Subcutaneous abdominal adipose tissue (tissue), 5 donors: Measurements from ENCODE around the gene MED27.
"Not testable (repeated sequence)": the region's sequence is repeated elsewhere in the genome, so short reads cannot be mapped to it uniquely, and the experiment has no call there.

Experiments
- H3K27ac ChIP-seq: one replicate; pipeline ENCODE4 v1.7.0; 2013; ENCODE audit warnings: low read depth, mild to moderate bottlenecking, inconsistent platforms, low read length, moderate library complexity
- H3K27me3 ChIP-seq, 5 donors: one replicate each; pipeline ENCODE4 v1.7.0; 2013; ENCODE audit warnings: low read length in 5 of 5, inconsistent platforms in 1 of 5; ENCODE audit not compliant: control insufficient read depth in 5 of 5, insufficient read depth in 4 of 5
- H3K36me3 ChIP-seq, 5 donors: one replicate each; pipeline ENCODE4 v1.7.0; 2013; ENCODE audit warnings: low read length in 5 of 5; ENCODE audit not compliant: control insufficient read depth in 5 of 5, insufficient read depth in 5 of 5
- H3K4me1 ChIP-seq, 5 donors: one replicate each; pipeline ENCODE4 v1.7.0; 2013; ENCODE audit warnings: low read length in 5 of 5, mild to moderate bottlenecking in 3 of 5, moderate library complexity in 1 of 5; ENCODE audit not compliant: control insufficient read depth in 5 of 5, insufficient read depth in 5 of 5
- H3K4me3 ChIP-seq, 5 donors: one replicate each; pipeline ENCODE4 v1.7.0; 2013; ENCODE audit warnings: low read length in 5 of 5, low read depth in 1 of 5
- H3K9ac ChIP-seq, 5 donors: one replicate each; pipeline ENCODE4 v1.7.0; 2013; ENCODE audit warnings: low read length in 5 of 5, mild to moderate bottlenecking in 4 of 5, moderate library complexity in 3 of 5
- H3K9me3 ChIP-seq, 5 donors: one replicate each; pipeline ENCODE4 v1.7.0; 2013; ENCODE audit warnings: low read length in 5 of 5; ENCODE audit not compliant: control insufficient read depth in 5 of 5
- donor health status: healthy.
- donor health status: healthy.
- donor health status: healthy.
- donor health status: healthy.
- donor health status: healthy.

MED27 gene

DNA sequence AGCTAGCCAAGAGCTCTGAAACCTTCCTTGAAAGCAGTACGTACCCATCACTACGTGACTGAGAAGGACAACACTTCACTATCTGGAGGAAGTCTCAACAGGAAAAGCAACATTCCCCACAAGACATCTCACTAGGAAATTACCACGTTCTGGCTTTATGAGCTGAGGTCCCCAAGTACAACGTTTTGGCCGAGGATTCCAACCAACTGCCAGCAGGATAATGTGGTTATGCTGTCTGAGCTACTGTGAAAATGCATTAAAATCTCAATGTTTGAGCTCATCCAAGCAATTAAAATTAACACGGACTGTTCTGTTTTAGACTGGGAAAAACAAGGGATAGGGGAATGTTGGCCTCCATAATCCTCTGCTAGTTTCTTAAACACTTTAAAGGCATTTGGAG lies 16.4 kb downstream of the MED27 start:
- no peak overlapping the region for H3K27ac ChIP-seq
- no peaks in the 10 kb centered on the region for H3K4me1 ChIP-seq
- no peak overlapping the region for H3K4me3 ChIP-seq
- H3K9me3 ChIP-seq = peaks cover 0 to 2% (median 0%) of the 10 kb centered on the region in 5 donors
- H3K27me3 ChIP-seq = no peaks in the 10 kb centered on the region
- H3K36me3 ChIP-seq = peaks cover 5 to 42% (median 15%) of the 10 kb centered on the region in 5 donors
- H3K9ac ChIP-seq = no peak overlapping the region

DNA sequence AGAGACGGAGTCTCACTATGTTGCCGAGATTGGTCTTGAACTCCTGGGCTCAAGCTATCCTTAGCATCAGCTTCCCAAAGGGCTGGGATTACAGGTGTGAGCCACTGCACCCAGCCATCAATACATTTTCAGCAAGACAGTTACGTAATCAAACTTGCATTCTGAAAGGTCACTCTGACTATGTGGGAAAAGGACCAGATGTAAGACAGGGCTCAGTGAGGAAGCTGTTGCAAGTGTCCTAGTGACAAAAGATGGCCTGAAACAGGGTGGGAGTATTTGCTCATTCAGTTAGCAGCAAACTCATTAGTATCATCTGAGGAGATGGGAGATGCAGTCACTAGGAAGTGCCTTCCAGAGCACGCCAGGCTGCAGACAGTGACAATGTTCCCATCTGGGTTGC lies 16.9 kb downstream of the MED27 start:
- Histone ChIP-seq H3K4me1 (no peaks in the 10 kb centered on the region), H3K36me3 (peaks cover 2 to 41% (median 11%) of the 10 kb centered on the region in 5 donors), H3K4me3 (no peak overlapping the region), H3K9me3 (peaks cover 0 to 2% (median 0%) of the 10 kb centered on the region in 5 donors), H3K9ac (no peak overlapping the region), H3K27ac (no peak overlapping the region), H3K27me3 (no peaks in the 10 kb centered on the region)

DNA sequence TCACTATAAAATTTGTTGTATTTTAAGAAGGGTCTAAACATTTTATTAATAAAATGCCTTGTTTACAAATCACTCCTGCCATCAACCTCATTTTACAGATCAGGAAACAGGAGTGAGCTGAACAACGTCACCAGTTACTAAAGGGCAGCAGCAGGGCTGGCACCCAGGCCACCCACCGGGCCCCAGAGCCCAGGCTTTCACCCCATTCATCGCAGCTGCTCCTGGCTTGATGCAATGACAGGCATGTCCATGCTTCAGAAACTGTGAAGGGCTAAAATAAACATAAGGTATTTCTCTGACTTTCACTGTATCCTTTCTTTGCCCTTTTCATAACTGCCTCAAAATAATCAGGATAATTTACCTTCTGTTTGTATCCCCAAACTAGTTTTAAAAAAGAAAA lies 18.1 kb downstream of the MED27 start:
- H3K9ac ChIP-seq = no peak overlapping the region
- no peak overlapping the region for H3K4me3 ChIP-seq
- H3K27me3 ChIP-seq = no peaks in the 10 kb centered on the region
- H3K4me1 ChIP-seq = peaks cover 0 to 4% (median 0%) of the 10 kb centered on the region in 5 donors
- peaks cover 2 to 41% (median 10%) of the 10 kb centered on the region in 5 donors for H3K36me3 ChIP-seq
- no peak overlapping the region for H3K27ac ChIP-seq
- peaks cover 0 to 2% (median 0%) of the 10 kb centered on the region in 5 donors for H3K9me3 ChIP-seq

GRCh38 chr9:132059361-132059760 lies 20.3 kb downstream of the MED27 start:
- Histone ChIP-seq H3K36me3 (peaks cover 0 to 24% (median 3%) of the 10 kb centered on the region in 5 donors), H3K9me3 (peaks cover 0 to 2% (median 0%) of the 10 kb centered on the region in 5 donors), H3K27me3 (no peaks in the 10 kb centered on the region), H3K27ac (no peak overlapping the region), H3K4me3 (no peak overlapping the region), H3K4me1 (peaks cover 0 to 4% (median 0%) of the 10 kb centered on the region in 5 donors), H3K9ac (no peak overlapping the region)

GRCh38 chr9:132058226-132058625 lies 21.4 kb downstream of the MED27 start:
- H3K27ac ChIP-seq, H3K9me3 ChIP-seq, H3K4me1 ChIP-seq, H3K27me3 ChIP-seq, H3K9ac ChIP-seq, H3K4me3 ChIP-seq: not testable (repeated sequence)
- peaks cover 0 to 21% (median 3%) of the 10 kb centered on the region in 5 donors for H3K36me3 ChIP-seq

DNA sequence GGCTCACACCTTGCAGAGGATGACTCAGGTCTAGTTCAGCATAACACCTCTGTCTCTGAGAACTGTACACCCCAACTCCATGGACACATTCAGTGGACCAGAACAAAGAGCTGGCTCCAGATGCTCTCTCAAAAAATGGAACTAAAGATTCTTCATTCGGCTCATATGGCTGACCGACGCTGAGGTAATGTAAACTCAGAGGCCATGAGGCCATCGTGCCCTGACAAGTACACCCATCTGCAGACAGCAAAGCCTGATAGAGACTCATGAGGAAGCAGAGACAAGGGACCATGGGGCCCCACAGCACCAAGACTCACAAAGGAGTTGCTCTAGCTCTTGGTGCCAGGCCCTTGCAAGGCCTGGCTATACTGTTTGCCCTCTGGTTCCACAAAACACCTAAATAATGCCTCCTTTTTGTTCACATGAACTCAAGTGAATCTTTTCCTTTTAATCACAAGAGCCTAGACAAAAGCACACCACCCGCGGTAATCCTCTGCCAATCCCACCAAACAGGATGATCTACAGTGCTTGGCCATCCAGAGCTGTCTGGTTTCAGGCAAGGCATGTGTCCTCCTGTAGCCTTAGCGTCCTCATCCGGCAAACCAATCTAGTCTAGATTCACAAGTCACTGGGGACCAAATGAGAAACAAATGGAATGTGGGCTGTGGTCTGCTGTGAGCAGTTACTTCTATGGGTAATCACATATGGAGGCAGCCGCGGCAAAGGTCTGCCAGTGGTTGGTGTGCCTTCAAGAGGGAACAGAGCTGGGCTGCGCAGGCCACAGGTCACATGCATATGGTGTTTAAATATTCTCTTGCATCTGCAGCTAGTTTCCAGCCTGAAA lies 22.7 kb downstream of the MED27 start:
- Histone ChIP-seq H3K4me3 (no peak overlapping the region), H3K9ac (no peak overlapping the region), H3K27me3 (no peaks in the 10 kb centered on the region), H3K4me1 (peaks cover 0 to 4% (median 0%) of the 10 kb centered on the region in 5 donors), H3K9me3 (peaks cover 0 to 2% (median 0%) of the 10 kb centered on the region in 5 donors), H3K27ac (no peak overlapping the region), H3K36me3 (peaks cover 0 to 21% (median 3%) of the 10 kb centered on the region in 5 donors)

- peaks cover 0 to 21% (median 3%) of the 10 kb centered on the region in 5 donors for H3K36me3 ChIP-seq
- no peaks in the 10 kb centered on the region for H3K27me3 ChIP-seq
- H3K4me3 ChIP-seq = no peak overlapping the region
- H3K4me1 ChIP-seq = peaks cover 0 to 4% (median 0%) of the 10 kb centered on the region in 5 donors
- H3K27ac ChIP-seq = no peak overlapping the region
- H3K9me3 ChIP-seq = peaks cover 0 to 2% (median 0%) of the 10 kb centered on the region in 5 donors
- no peak overlapping the region for H3K9ac ChIP-seq
Measured at GRCh38 chr9:132055756-132056155, 23.9 kb downstream of the MED27 start.

GRCh38 chr9:132054024-132054423 lies 25.6 kb downstream of the MED27 start:
- H3K9me3 ChIP-seq = peaks cover 0 to under 1% (median 0%) of the 10 kb centered on the region in 5 donors
- peaks cover 0 to 9% (median 2%) of the 10 kb centered on the region in 5 donors for H3K36me3 ChIP-seq
- H3K27me3 ChIP-seq = no peaks in the 10 kb centered on the region
- H3K9ac ChIP-seq = no peak overlapping the region
- no peak overlapping the region for H3K27ac ChIP-seq
- H3K4me1 ChIP-seq = peaks cover 0 to 17% (median 7%) of the 10 kb centered on the region in 5 donors
- H3K4me3 ChIP-seq = no peak overlapping the region

- H3K9ac ChIP-seq = no peak overlapping the region
- no peaks in the 10 kb centered on the region for H3K27me3 ChIP-seq
- H3K36me3 ChIP-seq = no peaks in the 10 kb centered on the region
- H3K9me3 ChIP-seq = no peaks in the 10 kb centered on the region
- H3K27ac ChIP-seq = peak overlapping the region; percentile 27
- H3K4me3 ChIP-seq = no peak overlapping the region
- H3K4me1 ChIP-seq = peaks cover 0 to 24% (median 10%) of the 10 kb centered on the region in 5 donors
Measured at GRCh38 chr9:132049900-132050299, 29.8 kb downstream of the MED27 start.

GRCh38 chr9:132049323-132049882 lies 30.3 kb downstream of the MED27 start:
- Histone ChIP-seq H3K27me3 (no peaks in the 10 kb centered on the region), H3K36me3 (no peaks in the 10 kb centered on the region), H3K4me1 (peaks cover 0 to 24% (median 10%) of the 10 kb centered on the region in 5 donors), H3K9me3 (no peaks in the 10 kb centered on the region), H3K4me3 (no peak overlapping the region), H3K9ac (peak overlapping the region in 1 of 5 donors; percentile 28), H3K27ac (peak overlapping the region; percentile 27)
